ENCODE data around the gene NPTN.
A peak's percentile ranks its signal among the peaks of the same experiment; 100 is the strongest.
"Not testable (repeated sequence)": the region's sequence is repeated elsewhere in the genome, so short reads cannot be mapped to it uniquely, and the experiment has no call there.

Gene NPTN

DNA sequence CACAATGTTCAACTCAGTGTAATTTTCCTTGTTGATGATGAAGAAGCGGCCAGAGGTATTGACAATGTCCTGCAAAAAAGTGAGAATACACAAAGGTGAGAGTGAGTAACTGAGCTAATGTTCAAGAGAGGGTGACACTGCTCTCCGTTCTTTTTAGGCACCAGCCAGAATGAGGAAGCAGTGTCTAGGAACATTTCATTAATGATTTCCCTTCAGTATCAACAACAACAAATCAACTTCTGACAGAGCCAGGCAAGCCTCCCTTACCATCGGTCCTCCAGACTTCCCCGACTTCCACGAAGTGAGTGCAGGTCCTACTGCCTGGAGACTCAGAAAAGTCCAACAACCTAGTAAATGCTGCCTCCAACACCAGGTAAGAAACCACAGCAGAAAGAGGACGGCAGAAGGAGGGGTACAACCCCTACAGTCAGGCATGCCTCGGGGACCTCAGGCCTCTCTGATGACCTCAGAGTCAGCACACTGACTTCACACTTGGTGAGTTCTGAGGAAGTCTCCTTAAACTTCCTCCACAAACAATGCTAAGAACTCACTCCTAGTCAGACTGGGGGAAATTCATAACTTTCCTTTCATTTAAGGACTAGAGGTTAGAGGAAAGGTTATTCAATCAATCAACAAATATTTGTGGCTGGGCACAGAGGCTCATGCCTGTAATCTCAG is 62.7 kb downstream of the NPTN start:
- no peak for DNase-seq

- DNase-seq: no peak
Measured at GRCh38 chr15:73569361-73569760, 63.8 kb downstream of the NPTN start.

DNA sequence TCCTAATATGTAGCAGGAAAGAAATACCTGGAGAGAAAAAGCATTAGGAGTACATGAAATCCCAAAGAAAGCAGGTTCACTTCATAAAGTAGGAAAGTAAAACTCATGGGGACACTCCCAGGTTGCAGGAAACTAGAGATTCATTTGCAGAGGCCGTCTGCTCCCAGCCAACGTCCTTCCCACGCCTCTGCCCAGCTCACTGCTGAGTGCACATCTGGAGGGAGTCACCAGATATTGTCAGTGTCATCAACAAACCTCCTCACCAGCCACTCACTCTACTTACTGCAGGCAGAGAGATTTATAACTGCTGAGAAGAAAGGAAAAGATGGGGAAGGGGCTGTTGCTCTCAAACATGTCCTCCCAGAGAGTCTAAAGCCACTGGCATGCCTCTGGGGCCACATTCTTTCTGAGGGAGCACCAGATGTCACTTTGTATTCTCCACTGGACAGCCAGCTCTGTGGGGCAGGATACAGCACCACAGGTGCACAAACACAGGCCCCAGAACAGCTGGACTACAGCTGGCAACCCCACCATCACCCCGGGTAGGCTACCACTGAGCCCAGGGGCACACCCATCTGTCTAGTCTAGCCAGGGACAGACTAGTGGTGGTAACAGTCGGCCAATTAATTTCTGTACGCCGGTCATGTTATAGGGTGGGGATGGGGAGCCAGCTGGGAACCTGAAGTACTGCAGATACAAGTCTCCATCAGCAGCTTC is 64.5 kb downstream of the NPTN start:
- DNase-seq: no peak

GRCh38 chr15:73567020-73567419 is 66.2 kb downstream of the NPTN start:
- DNase-seq: no peak

DNA sequence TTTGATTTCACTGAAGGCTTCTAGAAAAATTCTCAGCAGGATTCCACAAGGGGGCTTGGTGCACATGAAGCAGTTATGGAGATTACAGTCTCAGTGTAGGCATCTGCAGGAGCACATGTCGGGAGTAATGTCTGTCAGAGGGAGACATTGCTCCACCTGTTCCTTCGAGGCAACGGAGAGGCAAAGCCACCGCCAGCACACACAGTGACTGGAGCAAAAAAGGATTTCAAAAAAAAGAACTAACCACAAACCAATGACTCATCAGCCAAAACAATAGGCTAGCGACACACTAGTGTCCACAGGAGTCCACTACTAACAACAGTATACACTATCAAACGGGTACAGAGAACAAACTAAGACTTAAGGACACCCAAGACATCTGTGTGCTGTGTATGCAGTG is 68.9 kb downstream of the NPTN start:
- DNase-seq: peak in 2 of 14 donors; percentile 7 to 15

GRCh38 chr15:73560501-73561117 is 72.6 kb downstream of the NPTN start:
- DNase-seq: no peak

- no peak for DNase-seq
Measured at GRCh38 chr15:73558529-73558928, 74.7 kb downstream of the NPTN start.

GRCh38 chr15:73555080-73555479 is 78.1 kb downstream of the NPTN start:
- no peak for DNase-seq

- no peak for DNase-seq
Measured at GRCh38 chr15:73550190-73550589, 83.0 kb downstream of the NPTN start.

DNA sequence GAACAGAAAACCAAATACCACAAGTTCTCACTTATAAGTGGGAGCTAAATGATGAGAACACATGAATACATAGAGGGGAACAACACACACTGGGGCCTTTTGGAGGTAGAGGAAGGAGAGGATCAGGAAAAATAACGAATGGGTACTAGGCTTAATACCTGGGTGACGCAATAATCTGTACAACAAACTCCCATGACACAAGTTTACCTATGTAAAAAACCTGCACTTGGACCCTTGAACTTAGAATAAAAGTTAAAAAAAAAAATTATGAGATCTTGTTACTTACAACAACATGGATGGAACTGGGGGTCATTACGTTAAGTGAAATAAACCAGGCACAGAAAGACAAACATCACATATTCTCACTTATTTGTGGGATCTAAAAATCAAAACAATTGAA is 84.3 kb downstream of the NPTN start:
- DNase-seq: not testable (repeated sequence)

- no peak for DNase-seq
Measured at GRCh38 chr15:73541479-73541878, 91.7 kb downstream of the NPTN start.

DNA sequence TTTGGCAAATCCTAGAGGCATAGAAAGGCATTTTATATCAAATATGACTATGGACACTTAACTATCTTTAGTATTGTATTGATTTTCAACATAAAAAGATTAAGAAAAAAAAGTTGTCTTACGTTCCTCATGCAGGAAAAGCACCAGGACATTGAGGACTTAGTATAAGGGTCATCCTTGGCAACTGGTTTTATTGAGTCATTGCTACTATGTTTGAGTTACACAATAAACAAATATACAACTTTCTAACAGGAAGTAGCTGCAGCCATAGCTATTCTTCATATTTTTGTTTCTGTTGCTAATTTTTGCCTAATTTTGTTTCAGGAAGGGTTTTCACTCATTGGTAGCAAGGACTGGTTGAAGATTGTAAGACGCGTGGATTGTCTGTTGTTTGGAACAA is 93.0 kb downstream of the NPTN start:
- no peak for DNase-seq

DNA sequence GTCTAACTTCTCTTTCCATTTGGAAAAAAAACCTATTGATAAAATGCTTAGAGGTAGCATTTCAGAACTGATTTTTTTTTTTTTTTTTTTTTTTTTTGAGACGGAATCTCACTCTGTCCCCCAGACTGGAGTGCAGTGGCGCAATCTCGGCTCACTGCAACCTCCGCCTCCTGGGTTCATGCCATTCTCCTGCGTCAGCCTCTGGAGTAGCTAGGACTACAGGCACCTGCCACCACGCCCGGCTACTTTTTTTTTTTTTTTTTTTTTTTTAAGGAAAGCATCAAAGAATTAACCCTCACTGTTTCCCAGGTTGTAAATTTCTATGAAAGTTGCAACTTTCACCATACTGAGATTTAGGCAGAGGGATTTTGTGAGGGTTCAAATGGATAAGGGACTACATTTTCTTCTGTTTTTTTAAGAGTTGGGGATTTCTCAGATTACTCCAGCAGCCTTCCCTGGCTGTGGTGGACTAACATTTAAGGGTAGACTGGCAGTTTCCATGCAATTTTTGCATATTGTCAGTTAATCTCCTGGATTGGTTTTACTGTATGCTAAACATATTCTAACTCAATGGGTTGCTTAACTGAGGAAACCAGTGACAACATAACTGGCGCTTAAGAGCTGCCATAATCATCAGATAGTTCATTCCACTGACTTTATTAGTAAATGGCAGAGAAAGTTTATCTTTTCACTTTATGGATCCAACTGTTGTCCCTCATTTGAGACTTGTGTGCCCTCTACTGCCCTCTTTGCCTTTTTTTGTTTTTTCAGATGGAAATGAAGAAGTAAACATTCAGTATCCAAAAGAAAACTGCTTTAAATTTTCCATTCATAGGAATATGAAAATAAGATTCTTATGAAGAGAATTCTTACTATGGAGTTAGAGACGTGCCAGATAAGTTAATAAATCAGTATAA is 93.7 kb downstream of the NPTN start:
- no peak for DNase-seq

GRCh38 chr15:73538563-73539211 is 94.5 kb downstream of the NPTN start:
- DNase-seq: no peak

DNA sequence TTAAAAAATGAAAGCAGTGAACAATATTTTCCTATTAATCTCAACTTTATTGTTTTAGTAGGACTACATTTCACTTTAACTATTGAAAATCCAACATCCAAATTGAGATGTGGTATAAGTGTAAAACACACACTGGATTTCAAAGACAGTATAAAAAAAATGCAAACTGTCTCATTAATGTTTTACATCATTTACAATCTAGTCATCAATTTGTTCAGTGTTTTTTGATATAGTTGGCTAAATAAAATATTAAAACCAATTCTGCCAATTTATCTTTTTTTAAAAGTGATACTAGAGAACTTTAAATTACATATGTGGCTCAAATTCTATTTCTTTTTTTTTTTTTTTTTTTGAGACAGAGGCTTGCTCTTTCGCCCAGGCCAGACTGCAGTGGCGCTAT is 95.1 kb downstream of the NPTN start:
- DNase-seq: no peak

DNA sequence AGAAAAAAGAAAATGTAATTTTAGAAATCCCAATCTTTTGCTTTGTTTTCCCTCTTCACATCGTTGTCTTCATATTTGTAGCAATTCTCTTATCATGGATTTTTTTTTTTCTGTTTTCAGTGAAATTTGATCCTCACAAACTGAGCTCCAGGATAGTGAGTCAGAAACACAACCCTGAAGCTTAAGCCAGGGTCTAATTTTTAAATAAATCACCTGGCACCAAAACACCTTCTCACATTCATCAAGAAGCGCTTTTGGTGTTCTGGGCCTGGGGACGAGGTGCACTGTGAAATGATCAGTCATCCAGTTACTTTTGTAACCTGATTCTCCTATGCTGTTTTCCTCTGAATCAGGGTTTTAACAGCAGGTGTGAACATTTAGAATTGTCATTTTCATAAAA is 102.5 kb downstream of the NPTN start:
- DNase-seq: no peak

DNA sequence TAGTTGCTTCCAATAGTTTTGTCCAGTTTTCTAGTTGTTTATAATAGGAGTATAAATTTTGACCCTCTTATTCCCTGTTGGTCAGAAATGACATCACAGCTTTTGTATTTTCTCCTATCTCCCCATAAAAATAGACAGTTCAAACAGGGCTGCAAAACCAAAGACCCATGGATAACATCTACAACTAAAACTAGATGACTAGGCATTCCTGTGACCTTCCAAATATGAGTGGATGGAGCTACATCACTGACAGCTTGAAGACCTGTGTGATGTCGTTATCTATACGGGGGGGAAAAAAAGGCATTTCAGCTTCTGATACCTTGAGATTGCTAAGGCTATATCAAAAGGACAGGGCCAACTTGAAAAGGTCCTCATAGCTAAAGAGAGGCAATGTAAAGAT is 105.6 kb downstream of the NPTN start:
- DNase-seq: no peak

- no peak for DNase-seq
Measured at GRCh38 chr15:73524919-73525318, 108.3 kb downstream of the NPTN start.

DNA sequence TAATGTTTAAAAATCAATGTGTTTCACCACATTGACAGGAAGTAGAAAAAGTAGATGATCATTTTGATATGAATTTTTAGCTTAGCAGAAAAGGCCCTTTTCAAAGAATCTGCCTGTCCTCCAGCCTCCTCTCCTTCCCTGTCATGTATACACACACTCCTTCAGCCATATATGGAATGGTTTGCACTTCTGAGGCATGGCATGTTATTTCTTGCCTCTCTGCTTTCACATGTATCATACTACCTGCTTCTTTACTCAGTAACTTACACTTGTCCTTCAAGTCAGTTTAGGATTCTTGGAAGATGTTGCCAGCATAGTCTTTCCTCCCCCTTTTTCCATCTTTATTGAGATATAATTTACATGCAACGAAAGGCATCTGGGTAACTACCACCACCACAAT is 111.2 kb downstream of the NPTN start:
- no peak for DNase-seq

DNA sequence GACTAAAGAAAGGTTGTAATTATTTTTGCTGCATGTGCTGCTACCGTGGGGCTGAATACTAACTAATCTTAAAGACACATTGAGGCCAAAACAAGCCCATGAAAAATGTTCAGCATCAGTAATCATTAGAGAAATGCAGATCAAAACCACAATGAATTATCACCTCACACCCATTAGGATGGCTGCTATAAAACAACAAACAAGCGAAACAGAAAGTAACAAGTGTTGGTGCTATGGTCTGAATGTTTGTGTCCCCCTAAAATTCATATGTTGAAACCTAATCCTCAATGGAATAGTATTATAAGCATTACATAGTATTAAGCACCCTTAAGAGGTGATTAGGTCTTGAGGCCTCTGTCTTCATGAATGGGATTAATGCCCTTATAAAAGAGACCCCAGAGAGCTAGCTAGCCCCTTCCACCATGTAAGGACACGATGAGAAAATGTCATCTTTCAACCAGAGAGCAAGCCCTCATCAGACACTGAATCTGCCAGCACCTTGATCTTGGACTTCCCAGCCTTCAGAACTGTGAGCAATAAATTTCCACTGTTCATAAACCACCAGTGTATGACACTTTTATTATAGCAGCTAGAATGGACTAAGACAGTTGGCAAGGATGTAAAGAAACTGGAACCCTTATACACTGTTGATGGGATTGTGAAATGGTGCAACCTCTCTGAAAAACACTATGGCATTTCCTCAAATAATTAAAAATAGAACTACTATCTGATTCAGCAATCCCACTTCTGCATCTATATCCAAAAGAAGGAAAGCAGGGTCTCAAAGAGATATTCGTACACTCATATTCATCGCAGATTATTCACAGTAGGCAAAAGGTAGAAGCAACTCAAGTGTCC is 114.1 kb downstream of the NPTN start:
- DNase-seq: no peak

DNA sequence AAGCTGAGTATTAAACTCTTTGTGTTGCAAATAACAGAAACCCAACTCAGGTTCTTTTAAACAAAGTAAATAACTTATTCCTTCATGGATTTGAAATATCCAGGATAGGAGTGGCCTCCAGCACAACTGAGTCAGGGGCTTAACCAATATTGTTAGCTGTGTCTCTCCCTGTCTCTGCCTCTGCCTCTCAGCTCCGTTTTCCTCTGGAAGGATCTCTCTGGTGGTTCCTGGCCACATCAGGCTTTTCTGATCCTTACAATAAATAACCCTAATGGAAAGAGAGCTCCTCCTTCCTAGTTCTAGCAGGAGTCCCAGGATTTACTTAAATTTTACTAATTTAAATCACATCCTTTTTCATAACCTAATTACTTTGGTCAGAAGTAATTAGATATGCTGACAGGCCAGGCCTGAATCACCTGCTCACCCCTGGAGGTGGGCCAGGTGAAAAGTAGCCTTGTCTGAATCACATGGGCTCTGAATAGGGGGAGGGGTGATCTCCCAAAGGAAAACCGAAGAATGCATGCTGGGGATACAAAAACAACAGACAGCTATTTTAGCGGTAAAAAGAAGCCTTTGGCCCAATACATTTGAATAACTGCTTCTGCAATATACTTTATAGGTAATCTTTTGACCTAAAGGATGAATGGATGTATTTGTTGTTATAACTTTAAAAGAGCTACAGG is 114.9 kb downstream of the NPTN start:
- DNase-seq: no peak

Measured in C1 segment of cervical spinal cord (tissue), 14 donors.